ENCODE data around the gene CHID1. TPM values are rescaled to one million over a fixed set of nuclear protein-coding genes. Genes with fewer than 3 reads are reported as not detected.

CHID1 gene
- total RNA-seq, 1 donor from 2014 or later = 112 TPM

DNA sequence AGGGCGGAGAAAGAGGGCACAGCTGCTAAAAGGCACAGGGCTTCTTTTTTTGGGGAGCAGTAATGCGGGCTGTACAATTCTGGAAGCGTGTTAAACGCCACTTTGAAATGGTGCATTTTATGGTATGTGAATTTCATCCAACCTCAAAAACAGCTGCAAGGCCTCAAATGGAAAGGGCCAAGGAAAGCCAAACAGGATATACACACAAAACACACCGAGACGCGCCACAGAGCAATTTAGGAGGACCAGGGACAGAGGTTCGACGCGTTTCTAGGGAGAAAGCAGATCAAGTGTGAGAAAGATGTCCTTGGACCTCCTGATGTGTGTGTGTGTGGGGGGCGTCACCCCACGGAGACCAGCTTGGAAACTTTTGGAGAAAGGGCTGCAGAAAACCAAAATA is 36.9 kb downstream of the CHID1 start:
- TF ChIP-seq, protein P1, sequence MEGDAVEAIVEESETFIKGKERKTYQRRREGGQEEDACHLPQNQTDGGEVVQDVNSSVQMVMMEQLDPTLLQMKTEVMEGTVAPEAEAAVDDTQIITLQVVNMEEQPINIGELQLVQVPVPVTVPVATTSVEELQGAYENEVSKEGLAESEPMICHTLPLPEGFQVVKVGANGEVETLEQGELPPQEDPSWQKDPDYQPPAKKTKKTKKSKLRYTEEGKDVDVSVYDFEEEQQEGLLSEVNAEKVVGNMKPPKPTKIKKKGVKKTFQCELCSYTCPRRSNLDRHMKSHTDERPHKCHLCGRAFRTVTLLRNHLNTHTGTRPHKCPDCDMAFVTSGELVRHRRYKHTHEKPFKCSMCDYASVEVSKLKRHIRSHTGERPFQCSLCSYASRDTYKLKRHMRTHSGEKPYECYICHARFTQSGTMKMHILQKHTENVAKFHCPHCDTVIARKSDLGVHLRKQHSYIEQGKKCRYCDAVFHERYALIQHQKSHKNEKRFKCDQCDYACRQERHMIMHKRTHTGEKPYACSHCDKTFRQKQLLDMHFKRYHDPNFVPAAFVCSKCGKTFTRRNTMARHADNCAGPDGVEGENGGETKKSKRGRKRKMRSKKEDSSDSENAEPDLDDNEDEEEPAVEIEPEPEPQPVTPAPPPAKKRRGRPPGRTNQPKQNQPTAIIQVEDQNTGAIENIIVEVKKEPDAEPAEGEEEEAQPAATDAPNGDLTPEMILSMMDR (IDR thresholded peaks at IDR 0.05) = no peak
- Mint-ChIP-seq H3K9me3 (ENCODE audit: unreplicated experiment) (no peaks in the 10 kb centered on the region), H3K4me3 (ENCODE audit: unreplicated experiment) (no peak overlapping the region), H3K4me1 (ENCODE audit: unreplicated experiment) (peaks cover 18% of the 10 kb centered on the region), H3K27me3 (ENCODE audit: unreplicated experiment) (no peaks in the 10 kb centered on the region), H3K36me3 (ENCODE audit: unreplicated experiment) (no peaks in the 10 kb centered on the region), H3K27ac (ENCODE audit: unreplicated experiment) (no peak overlapping the region)
- DNase-seq (ENCODE audit: extremely low spot score, unreplicated experiment) = no peak

DNA sequence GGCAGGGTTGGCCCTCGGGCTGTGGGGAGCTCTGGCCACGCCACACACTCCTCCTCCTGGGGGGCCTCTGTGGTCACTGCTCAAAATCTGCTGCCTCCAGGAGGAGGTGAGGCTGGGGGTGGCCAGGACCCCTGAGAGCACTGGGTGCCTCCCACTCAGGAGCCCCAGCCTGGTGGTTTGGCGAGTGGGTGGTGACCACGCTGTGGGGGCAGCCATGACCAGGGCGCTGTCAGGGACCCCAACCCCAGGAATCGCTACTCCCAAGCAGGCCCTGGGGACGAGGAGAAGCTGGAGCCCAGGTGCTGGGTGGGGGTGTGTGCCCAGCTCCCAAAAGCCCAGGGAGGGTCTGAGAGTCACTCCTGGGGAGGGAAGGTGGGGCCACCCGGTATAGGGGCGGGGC is 37.8 kb downstream of the CHID1 start:
- TF ChIP-seq, protein P1 (IDR thresholded peaks at IDR 0.05) = no peak
- no peak for DNase-seq (ENCODE audit: extremely low spot score, unreplicated experiment)
- Mint-ChIP-seq H3K4me3 (ENCODE audit: unreplicated experiment) (no peak overlapping the region), H3K4me1 (ENCODE audit: unreplicated experiment) (peaks cover 18% of the 10 kb centered on the region), H3K9me3 (ENCODE audit: unreplicated experiment) (no peaks in the 10 kb centered on the region), H3K36me3 (ENCODE audit: unreplicated experiment) (no peaks in the 10 kb centered on the region), H3K27me3 (ENCODE audit: unreplicated experiment) (no peaks in the 10 kb centered on the region), H3K27ac (ENCODE audit: unreplicated experiment) (no peak overlapping the region)

DNA sequence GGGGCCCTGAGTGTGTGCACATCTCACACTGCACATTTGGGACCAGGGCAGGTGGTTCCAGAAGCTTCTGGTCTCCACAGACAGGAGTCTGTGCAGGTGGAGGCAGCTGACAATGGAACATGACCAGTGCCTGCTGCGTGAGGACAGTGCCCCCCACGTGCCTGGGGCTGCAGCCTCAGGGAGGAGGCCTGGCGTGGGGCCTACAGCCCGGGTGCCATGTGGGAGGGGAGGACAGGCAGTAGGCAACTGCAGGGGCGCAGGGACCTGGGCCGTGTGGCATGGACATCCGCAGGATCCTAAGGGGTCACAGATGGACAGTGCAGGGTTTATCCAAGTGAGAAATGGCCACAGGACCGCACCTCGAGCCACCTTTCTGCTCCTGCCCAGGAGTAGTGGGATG is 39.1 kb downstream of the CHID1 start:
- Mint-ChIP-seq H3K4me1 (ENCODE audit: unreplicated experiment) (peaks cover 10% of the 10 kb centered on the region), H3K27me3 (ENCODE audit: unreplicated experiment) (no peaks in the 10 kb centered on the region), H3K36me3 (ENCODE audit: unreplicated experiment) (no peaks in the 10 kb centered on the region), H3K9me3 (ENCODE audit: unreplicated experiment) (no peaks in the 10 kb centered on the region), H3K4me3 (ENCODE audit: unreplicated experiment) (no peak overlapping the region), H3K27ac (ENCODE audit: unreplicated experiment) (no peak overlapping the region)
- TF ChIP-seq, protein P1 (IDR thresholded peaks at IDR 0.05) = no peak
- no peak for DNase-seq (ENCODE audit: extremely low spot score, unreplicated experiment)

DNA sequence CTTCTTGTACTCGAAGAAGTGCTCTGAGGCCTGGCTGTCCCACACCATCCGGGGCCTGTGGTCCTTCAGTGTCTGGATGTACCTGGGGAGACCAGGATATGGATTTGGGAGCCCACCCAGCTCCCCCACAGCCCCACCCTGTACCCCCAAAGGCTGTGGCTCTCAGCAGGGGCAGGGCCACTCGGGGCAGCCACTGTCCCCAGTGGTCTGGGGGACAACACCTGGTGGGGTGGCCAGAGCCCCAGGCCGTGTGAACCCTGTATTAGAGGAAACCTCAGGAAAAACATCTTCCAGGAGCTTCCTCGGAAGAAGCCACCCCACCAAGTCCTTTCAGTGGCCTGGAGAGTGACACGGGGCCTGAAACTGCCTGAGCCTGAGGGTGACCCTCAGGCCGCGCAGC is 40.2 kb downstream of the CHID1 start:
- Mint-ChIP-seq H3K4me1 (ENCODE audit: unreplicated experiment) (peaks cover 4% of the 10 kb centered on the region), H3K9me3 (ENCODE audit: unreplicated experiment) (no peaks in the 10 kb centered on the region)

DNA sequence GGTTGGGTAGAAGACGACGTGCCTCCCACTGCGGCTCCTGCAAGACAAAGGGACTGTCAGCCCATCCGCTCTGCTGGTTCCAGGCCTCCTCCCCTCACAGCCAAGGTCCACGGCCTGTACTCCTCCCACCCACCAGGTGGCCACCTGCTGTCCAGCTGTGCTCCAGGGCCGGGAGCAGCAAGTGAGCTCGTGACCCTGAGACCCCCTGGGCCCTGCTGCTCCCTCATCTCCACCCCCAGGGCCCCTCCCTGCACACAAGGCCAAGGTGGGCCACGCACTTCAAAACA is 40.5 kb downstream of the CHID1 start:
- Mint-ChIP-seq H3K36me3 (ENCODE audit: unreplicated experiment) (no peaks in the 10 kb centered on the region), H3K4me3 (ENCODE audit: unreplicated experiment) (no peak overlapping the region), H3K4me1 (ENCODE audit: unreplicated experiment) (peaks cover 4% of the 10 kb centered on the region), H3K27me3 (ENCODE audit: unreplicated experiment) (no peaks in the 10 kb centered on the region), H3K9me3 (ENCODE audit: unreplicated experiment) (no peaks in the 10 kb centered on the region), H3K27ac (ENCODE audit: unreplicated experiment) (no peak overlapping the region)
- no peak for DNase-seq (ENCODE audit: extremely low spot score, unreplicated experiment)
- TF ChIP-seq, protein P1 (IDR thresholded peaks at IDR 0.05) = no peak

More for the DNA sequence above, 40.2 kb downstream of the CHID1 start:
- no peak for DNase-seq (ENCODE audit: extremely low spot score, unreplicated experiment)
- Mint-ChIP-seq H3K4me3 (ENCODE audit: unreplicated experiment) (no peak overlapping the region), H3K27ac (ENCODE audit: unreplicated experiment) (no peak overlapping the region), H3K36me3 (ENCODE audit: unreplicated experiment) (no peaks in the 10 kb centered on the region), H3K27me3 (ENCODE audit: unreplicated experiment) (no peaks in the 10 kb centered on the region)
- TF ChIP-seq, protein P1 (IDR thresholded peaks at IDR 0.05) = no peak
